ENCODE results near the gene ZFYVE26. TPM values are rescaled to one million over a fixed set of nuclear protein-coding genes. Genes with fewer than 3 reads are reported as not detected.
"Not testable (repeated sequence)": the region's sequence is repeated elsewhere in the genome, so short reads cannot be mapped to it uniquely, and the experiment has no call there.

The ZFYVE26 gene
- total RNA-seq, 1 donor from 2014 or later = 19.3 TPM

GRCh38 chr14:67703997-67704396 is 112.4 kb downstream of the ZFYVE26 start:
- Histone ChIP-seq H3K36me3 (no peaks in the 10 kb centered on the region), H3K27ac (no peak overlapping the region), H3K9me3 (no peaks in the 10 kb centered on the region), H3K4me3 (no peak overlapping the region), H3K4me1 (no peaks in the 10 kb centered on the region), H3K27me3 (no peaks in the 10 kb centered on the region)
- TF ChIP-seq CTCF (IDR thresholded peaks at IDR 0.05) = no peak
- intact Hi-C loops (cut with DNase I) = loop anchor here (1.0 to 5.0 kb wide), 6 partner anchors 37 to 277 kb away; partner anchors contain the start of genes ARG2 and PIGH
- DNase-seq (ENCODE audit: low spot score in 2 of 2) = no peak

- H3K9me3 ChIP-seq; H3K4me1 ChIP-seq; DNase-seq (ENCODE audit: low spot score in 2 of 2); H3K4me3 ChIP-seq; H3K27me3 ChIP-seq; H3K36me3 ChIP-seq; H3K27ac ChIP-seq: not testable (repeated sequence)
- intact Hi-C loops (cut with DNase I) = loop anchor here (5.0 kb wide), 3 partner anchors 34 to 274 kb away; no protein-coding TSS in a partner anchor
These were observed 114.9 kb downstream of the ZFYVE26 start, which contains the start of gene RDH12 for GRCh38 chr14:67701492-67701891. Gene RDH12, plus strand, starts transcription at chr14:67701886. Its CDS starts 20,757 bp downstream, at chr14:67722643.

- peaks cover 0 to 5% of the 10 kb centered on the region in 2 donors for H3K4me1 ChIP-seq
- no peaks in the 10 kb centered on the region for H3K36me3 ChIP-seq
- H3K9me3 ChIP-seq = no peaks in the 10 kb centered on the region
- DNase-seq (ENCODE audit: low spot score in 2 of 2) = no peak
- H3K4me3 ChIP-seq = no peak overlapping the region
- H3K27me3 ChIP-seq = no peaks in the 10 kb centered on the region
- no peak for TF ChIP-seq CTCF (IDR thresholded peaks at IDR 0.05)
- intact Hi-C loops (cut with DNase I) = loop anchor here (10.0 kb wide), 2 partner anchors 343 to 453 kb away; partner anchors contain the start of genes ATP6V1D and PALS1
- H3K27ac ChIP-seq = no peak overlapping the region
These were observed 118.2 kb downstream of the ZFYVE26 start for GRCh38 chr14:67698179-67698578.

GRCh38 chr14:67697006-67697405 is 119.4 kb downstream of the ZFYVE26 start:
- H3K4me1 ChIP-seq = peaks cover 0 to 5% of the 10 kb centered on the region in 2 donors
- no peak for TF ChIP-seq CTCF (IDR thresholded peaks at IDR 0.05)
- intact Hi-C loops (cut with DNase I) = loop anchor here (10.0 kb wide), 2 partner anchors 342 to 452 kb away; partner anchors contain the start of genes ATP6V1D and PALS1
- H3K9me3 ChIP-seq = no peaks in the 10 kb centered on the region
- no peak overlapping the region for H3K4me3 ChIP-seq
- no peaks in the 10 kb centered on the region for H3K27me3 ChIP-seq
- peaks cover under 1 to 5% of the 10 kb centered on the region in 2 donors for H3K36me3 ChIP-seq
- DNase-seq (ENCODE audit: low spot score in 2 of 2) = no peak
- H3K27ac ChIP-seq = no peak overlapping the region

Other genes with a start within 250 kb of the ZFYVE26 start
- gene PIGH, start 216.3 kb downstream of the ZFYVE26 start, total RNA-seq = 20.9 TPM
- 10.1 TPM for gene ARG2, start 196.7 kb downstream of the ZFYVE26 start, total RNA-seq
- gene VTI1B, start 142.0 kb downstream of the ZFYVE26 start, total RNA-seq = 43.2 TPM
- 25.1 TPM for gene RDH11, start 120.8 kb downstream of the ZFYVE26 start, total RNA-seq
- not detected for gene RDH12, start 114.7 kb downstream of the ZFYVE26 start, total RNA-seq
- gene RAD51B, start 3.2 kb upstream of the ZFYVE26 start, total RNA-seq = not detected